CD4-positive, alpha-beta T cell treated with Interleukin-12 subunit alpha and Interleukin-12 subunit beta, for 1 hour (primary cell): Measurements from ENCODE around the gene PDE4D.
"Not testable (repeated sequence)": the region's sequence is repeated elsewhere in the genome, so short reads cannot be mapped to it uniquely, and the experiment has no call there.

Source experiments
- DNase-seq: peaks from one replicate; pipeline ENCODE4 v3.0.0-alpha.2; 2020

PDE4D gene

DNA sequence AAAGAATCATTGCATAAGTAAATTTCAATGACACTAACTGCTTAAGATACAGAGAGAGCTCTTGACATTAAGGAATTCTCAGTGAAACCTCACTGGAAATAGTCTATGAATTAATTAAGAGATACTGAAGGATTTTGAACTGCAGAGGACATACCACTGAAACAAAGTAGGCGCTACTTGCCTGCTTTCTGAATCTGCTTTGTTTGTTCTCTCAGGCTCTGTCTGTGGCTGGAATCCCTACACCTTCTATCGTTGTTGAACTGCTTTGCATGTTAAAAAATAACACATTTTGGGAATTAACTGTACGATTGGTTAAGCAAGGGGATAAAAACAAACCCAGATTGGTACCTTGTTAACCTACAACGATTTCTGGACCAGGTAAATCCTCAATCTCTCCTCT, 435.2 kb downstream of the PDE4D start:
- no peak for DNase-seq

DNA sequence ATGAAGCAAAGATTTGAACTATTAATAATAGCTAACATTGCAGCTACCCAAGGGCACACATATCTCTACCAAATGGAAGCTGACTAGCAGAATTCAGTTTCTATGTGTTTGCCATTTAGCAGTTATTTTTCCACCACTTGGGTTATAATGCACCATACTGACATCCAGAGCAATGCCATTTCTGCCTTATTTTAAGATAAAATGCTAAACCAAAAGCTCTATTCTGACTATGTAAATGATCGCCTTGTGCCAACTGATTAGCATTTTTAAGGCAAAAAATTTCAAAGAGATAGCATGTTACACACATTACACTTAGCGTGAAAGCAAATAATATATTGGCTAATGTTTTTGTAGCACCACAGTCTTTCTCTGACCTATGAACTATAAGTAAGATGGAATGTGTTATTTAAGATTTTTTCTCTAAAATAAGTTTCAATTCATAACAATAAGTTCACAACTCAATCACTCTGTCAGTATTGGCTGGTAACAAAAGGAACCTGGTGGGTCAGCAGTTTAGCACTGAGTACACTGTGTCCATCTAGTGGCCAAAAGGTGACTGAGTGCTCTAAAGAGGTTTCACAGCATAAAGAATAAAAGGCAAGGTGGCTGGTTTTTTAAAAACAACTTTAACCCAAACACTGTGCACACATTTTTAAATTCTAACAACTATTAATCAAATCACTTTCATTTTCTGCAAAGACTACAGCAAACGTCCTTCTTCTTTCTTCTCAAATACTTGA, 443.5 kb downstream of the PDE4D start:
- no peak for DNase-seq

GRCh38 chr5:59446356-59446755, 447.2 kb downstream of the PDE4D start:
- no peak for DNase-seq

DNA sequence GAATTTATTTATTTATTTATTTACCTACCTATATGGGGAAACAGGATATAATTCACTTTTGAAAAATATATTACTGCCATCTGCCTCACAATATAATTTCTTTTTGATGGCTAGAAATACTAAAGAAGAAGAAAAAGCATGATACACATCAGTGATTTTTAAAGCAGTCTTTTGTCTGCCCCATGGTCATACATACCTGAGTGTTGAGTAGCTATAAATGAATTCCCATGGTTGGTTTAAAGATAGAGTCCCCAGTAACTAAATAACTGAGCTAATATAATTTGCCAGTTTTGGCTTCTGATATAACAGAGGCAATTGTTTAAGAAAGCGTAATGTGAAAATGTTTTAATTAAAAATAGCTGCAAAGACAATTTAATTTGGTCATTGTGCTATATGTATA, 447.8 kb downstream of the PDE4D start:
- DNase-seq = no peak

DNA sequence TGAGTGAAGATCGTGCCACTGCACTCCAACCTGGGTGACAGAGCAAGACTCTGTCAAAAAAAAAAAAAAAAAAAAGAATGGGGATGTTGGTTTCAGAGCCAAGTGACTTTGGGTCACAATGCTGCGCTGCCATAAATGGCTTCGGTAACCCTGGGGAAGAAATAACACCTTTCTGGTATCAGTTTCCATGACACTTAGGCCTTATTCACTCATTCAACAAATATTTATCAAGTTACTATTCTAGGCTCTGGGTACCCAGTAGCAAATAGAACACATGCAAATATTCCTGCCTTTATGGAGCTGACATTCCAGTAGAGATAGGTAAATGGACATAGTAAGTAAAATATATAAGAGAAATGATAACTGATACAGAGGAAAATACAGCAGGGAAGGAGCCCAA, 454.2 kb downstream of the PDE4D start:
- no peak for DNase-seq

GRCh38 chr5:59437176-59437575, 456.4 kb downstream of the PDE4D start:
- no peak for DNase-seq

- DNase-seq = no peak
Measured at GRCh38 chr5:59436364-59437148, 457.0 kb downstream of the PDE4D start.

GRCh38 chr5:59433174-59433573, 460.4 kb downstream of the PDE4D start:
- DNase-seq = no peak

GRCh38 chr5:59430066-59430685, 463.4 kb downstream of the PDE4D start:
- no peak for DNase-seq

DNA sequence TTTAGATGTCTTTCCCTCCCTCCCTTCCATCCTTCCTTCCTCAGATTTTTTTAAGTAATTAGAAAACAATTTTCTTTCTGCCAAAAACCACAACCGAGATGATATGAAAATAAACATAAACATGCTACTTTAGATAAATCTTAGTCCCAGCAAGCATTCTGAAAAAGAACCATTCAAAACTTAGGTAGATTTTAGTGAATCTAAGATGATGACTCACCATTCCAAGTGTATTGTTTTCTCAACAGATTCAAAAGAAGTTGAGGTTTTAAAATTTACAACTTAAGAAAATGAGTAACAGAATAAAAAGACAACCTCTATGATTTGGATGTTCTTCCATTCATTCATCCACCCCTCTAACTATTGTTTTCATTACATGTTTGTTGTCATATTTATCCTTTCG, 465.1 kb downstream of the PDE4D start:
- DNase-seq = no peak

DNA sequence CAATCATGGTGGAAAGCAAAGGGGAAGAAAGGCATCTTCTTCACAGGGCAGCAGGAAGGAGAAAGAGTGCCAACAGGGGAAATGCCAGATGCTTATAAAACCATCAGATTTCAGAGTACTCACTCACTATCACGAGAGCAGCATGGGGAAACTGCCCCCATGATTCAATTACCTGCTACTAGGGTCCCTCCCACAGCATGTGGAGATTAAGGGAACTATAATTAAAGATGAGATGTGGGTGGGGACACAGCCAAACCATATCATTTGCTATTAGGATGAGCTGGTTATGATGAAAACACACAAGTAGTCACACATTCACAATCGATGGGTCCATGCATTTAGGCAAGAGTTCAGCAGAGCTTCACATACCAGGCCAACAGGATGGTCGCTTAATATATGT, 469.0 kb downstream of the PDE4D start:
- no peak for DNase-seq

GRCh38 chr5:59423021-59423420, 470.5 kb downstream of the PDE4D start:
- no peak for DNase-seq

DNA sequence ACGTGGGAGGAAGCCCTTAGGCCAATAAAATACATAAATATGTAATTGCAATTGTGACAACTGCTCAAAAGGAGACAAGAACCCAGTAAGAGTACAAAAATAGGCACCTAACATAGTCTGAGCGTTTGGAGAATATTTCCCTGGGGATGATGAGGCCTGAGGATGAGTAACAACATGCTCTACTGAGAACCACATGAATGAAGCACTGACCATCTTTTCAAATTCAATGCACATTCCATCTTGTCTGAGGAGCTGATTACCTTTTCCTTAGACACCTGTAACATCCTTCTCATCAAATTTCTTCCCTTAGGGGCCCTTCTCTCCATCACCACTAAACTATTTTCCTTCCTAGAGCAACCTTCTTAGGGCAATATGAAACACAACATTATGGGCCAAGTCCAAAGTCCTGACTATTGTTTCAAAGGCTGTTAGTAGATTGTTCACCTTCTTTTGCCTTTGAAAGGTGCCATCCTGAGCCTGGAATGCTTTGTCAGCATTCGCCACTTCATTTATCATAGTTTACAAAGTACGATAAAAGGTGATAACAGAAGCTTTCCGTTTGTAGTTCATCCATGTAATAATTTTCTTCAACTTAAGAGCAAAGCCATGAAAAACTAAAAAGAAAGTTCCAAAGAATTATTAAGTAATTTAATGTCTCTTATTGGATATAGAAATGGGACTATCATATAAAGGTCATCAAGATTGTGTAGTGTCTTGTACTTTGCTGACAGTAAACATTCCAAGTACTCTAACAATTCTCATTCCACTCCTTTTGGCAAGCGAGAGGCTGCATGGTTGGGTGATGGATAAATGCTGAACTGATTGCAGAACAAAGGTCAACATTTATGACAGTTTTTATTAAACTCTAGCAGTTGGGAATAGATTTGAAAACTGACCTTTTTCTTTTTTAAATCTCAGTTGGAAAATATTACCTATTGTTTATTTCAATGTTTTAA, 471.3 kb downstream of the PDE4D start:
- no peak for DNase-seq

DNA sequence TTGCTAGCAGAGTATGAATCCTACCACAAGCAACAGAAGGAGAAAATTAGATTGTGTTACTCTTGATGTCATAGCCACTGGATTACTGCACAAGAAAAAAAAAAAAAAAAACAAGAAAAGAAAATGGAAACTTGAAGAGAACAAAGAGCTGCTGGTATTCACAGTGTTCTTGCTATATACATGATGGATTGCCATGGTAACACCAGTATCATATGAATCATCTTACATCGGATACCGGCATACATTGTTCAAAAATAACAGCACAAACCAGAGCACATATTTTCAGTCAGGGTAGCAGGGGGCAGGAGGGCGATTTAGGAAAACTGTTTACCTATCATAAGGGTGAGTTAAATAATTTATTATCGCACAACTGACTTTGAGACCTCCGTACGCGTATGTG, 472.9 kb downstream of the PDE4D start:
- no peak for DNase-seq

DNA sequence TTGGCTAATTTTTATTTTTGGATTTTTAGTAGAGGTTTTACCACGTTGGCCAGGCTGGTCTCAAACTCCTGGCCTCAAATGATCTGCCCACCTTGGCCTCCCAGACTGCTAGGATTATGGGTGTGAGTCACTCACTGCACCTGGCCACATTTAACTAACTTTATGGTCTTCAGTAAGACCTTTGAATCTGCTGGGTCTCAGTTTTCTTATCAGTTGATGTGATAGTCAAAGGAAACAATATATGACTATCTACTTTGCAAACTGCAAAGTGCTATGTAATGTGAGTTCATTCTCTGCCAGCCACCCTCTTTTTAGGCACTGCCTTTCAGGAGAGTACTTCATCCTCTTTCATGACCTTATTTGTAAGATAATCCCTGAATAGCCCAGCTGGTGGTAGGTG, 474.7 kb downstream of the PDE4D start:
- no peak for DNase-seq

GRCh38 chr5:59416451-59416850, 477.1 kb downstream of the PDE4D start:
- no peak for DNase-seq

GRCh38 chr5:59416026-59416425, 477.5 kb downstream of the PDE4D start:
- DNase-seq = no peak

DNA sequence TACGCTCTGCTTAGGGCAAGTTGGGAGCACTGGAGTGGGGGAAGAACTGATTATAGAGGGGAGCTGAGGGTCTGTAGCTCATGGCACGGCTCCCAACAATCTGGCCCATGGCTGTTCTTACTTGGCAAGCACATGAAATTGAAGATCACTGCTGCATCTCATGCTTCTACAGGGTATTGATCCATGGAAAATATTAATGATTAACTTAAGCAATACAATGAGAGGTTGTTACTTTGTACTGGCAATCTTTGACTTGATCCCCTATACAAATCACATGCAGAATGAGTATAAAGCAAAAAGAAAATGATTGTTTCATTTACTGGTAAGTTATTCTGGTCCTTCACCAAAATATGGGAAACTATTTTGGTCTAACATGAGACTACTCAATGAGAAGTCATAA, 481.1 kb downstream of the PDE4D start:
- no peak for DNase-seq

DNA sequence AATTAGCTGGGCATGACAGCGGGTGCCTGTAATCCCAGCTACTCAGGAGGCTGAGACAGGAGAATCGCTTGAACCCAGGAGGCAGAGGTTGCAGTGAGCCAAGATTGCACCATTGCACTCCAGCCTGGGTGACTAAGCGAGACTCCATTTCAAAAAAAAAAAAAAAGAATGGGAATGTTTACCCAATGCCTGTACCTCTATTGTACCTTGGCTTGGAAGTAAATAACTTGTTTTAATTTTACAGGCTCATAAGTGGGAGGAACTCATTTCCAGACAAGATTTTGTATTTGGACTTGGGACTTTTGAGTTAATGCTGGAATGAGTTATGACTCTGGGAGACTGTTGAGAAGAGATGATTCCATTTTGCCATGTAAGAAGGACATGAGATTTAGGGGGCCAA, 484.5 kb downstream of the PDE4D start:
- not testable (repeated sequence) for DNase-seq

DNA sequence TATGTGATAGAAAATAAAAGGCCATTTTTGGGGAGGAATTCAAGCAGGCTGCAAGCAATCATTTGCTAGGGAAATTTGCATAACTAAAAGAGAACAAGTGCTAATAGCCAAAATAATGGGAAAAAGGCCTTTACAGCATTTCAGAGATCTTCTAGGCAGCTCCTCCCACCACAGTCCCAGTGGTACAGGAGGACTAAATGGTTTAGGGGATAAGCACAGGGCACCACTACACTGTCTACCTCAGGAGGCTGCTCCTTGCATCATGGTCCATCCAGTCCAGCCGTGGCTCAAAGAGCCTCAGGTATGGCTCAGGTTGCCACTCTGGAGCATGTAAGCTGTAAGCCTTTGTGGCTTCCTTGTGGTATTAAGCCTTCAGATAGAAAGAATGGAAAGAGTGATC, 485.6 kb downstream of the PDE4D start:
- DNase-seq = no peak

DNA sequence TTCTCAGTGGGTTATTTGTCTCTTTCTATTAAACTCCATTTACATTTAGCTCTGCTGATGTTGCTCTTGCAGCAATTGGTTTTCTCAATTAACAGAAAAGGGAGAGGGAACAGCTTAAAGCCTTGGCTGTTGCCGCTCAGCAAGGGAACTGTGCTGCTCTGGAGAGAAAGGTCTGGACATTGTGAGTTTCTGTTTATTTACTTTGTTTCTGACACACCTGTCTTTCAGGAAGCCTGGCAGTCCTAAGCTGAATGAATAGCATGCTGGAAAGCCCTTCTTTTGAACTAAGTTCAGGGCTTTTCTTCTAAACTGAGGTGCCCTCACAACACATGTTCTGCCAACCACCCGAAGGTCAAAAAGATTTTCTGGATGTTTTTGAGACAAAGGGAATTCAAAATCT, 491.9 kb downstream of the PDE4D start:
- no peak for DNase-seq

DNA sequence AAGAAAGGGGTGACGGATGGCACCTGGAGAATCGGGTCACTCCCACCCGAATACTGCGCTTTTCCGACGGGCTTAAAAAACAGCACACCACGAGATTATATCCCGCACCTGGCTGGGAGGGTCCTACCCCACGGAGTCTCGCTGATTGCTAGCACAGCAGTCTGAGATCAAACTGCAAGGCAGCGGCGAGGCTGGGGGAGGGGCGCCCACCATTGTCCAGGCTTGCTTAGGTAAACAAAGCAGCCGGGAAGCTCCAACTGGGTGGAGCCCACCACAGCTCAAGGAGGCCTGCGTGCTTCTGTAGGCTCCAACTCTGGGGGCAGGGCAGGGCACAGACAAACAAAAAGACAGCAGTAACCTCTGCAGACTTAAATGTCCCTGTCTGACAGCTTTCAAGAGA, 498.6 kb downstream of the PDE4D start:
- not testable (repeated sequence) for DNase-seq
